Pancreas (tissue), 10 donors: Measurements from ENCODE around the gene CCDC175. TPM values are rescaled to one million over a fixed set of nuclear protein-coding genes. Genes with fewer than 3 reads are reported as not detected.

Experiments
- ATAC-seq, 4 donors: fragments of 200-7000 bp; cut with Tn5 transposase; one replicate each; pipeline versions ENCODE4 v1.8.0 to v1.9.1; 2020; ENCODE audit warnings: mild to moderate bottlenecking in 4 of 4, moderate library complexity in 4 of 4
- DNase-seq, 6 donors: peaks; one replicate each; pipeline ENCODE4 v3.0.0-alpha.2; 2020
- FAIRE-seq: peaks from 2 replicates; lab custom pipeline; 2012; peaks lifted over from hg19 to GRCh38; lab: Jason Lieb, UNC
- H3K27ac ChIP-seq, 4 donors: fragments of 200-600 bp; sonication (generic); 1 replicate in 3 of 4; 2 replicates in 1 of 4; pipeline versions ENCODE4 v1.5.0 to v1.8.0; 2020
- H3K27me3 ChIP-seq, 4 donors: fragments of 200-600 bp; one replicate each; pipeline ENCODE4 v1.8.0; 2021
- H3K36me3 ChIP-seq, 3 donors: fragments of 200-600 bp; sonication (generic) in 1 of 3; one replicate each; pipeline versions ENCODE4 v1.5.0 to v1.8.0; 2020 to 2021
- H3K4me1 ChIP-seq, 3 donors: fragments of 200-600 bp; one replicate each; pipeline ENCODE4 v1.8.0; 2021
- H3K4me3 ChIP-seq, 4 donors: fragments of 200-600 bp; sonication (generic) in 2 of 4; one replicate each; pipeline versions ENCODE4 v1.5.0 to v1.8.0; 2020 to 2021
- H3K9me3 ChIP-seq, 4 donors: fragments of 200-600 bp; one replicate each; pipeline ENCODE4 v1.8.0; 2021
- CTCF ChIP-seq, 4 donors: fragments of 200-600 bp; sonication (generic) in 3 of 4; IDR thresholded peaks; one replicate each; pipeline versions ENCODE4 v1.5.0 to v1.8.0; 2021; ENCODE audit warnings: antibody characterized with exemption in 4 of 4
- WGBS, 2 donors: extraction: QIAGEN DNeasy Blood & Tissue Kit; methylation state at CpG; one replicate each; pipeline ENCODE4 v1.1.7; 2013; 5-methylcytosine and 5-hydroxymethylcytosine counted together
- intact Hi-C, 3 donors: fragments of 100-400 bp; cut with DNase I; formaldehyde crosslinking; loops; one replicate each; pipeline versions ENCODE4 v1.11.1 to v1.14.2; 2022
- polyA plus RNA-seq, 2 donors: library from polyadenylated mRNA; stranded (reverse); fragments of 200-250 nt; gene quantifications; one replicate each; pipeline ENCODE4 v1.2.3, GENCODE V29; 2013
- total RNA-seq, 6 donors: library from RNA; stranded (reverse); fragmentation: NEBNext Ultra II Directional in 4 of 6; extraction: Animal tissue kit (Norgen Biotek cat#: 25700) in 4 of 6; gene quantifications; one replicate each; pipeline versions ENCODE4 v1.2.1 to v1.2.4, GENCODE V29; 2021 to 2023
- donor health status: healthy with polysubstance abuse.
- donor health status: DM: no; HTN: no; CAD: no; lungs with moderate emphysema.
- donor health status: DM: no; HTN: no; CAD: no.
- donor health status: control.
- donor health status: control.
- donor health status: Bipolar disorder and iron deficiency.
- donor health status: DM: yes; HTN: yes; CAD: no.
- donor health status: DM: no; HTN: no; CAD: no.
- donor health status: DM: no; HTN: no; CAD: no.
- donor health status: DM: yes; HTN: yes; CAD: no.

Gene CCDC175
- total and polyA plus RNA-seq, 8 donors, result not detected

GRCh38 chr14:59507752-59508103, 68.9 kb downstream of the CCDC175 start:
- intact Hi-C loops, result no loop called here
- H3K36me3 ChIP-seq, result no peaks in the 10 kb centered on the region
- H3K27ac ChIP-seq, result no peak overlapping the region
- H3K4me3 ChIP-seq, result no peak overlapping the region
- FAIRE-seq (no peak), ATAC-seq (no peak), DNase-seq (no peak)
- no peak for TF ChIP-seq CTCF (IDR thresholded peaks at IDR 0.05)
- no peaks in the 10 kb centered on the region for H3K9me3 ChIP-seq
- 90 to 96% methylated on average over 3 of the region's 3 CpGs for whole genome bisulfite sequencing, 2 donors
- no peaks in the 10 kb centered on the region for H3K4me1 ChIP-seq
- H3K27me3 ChIP-seq, result no peaks in the 10 kb centered on the region

GRCh38 chr14:59507063-59507751, 69.4 kb downstream of the CCDC175 start:
- intact Hi-C loops, result no loop called here
- Histone ChIP-seq H3K27me3 (no peaks in the 10 kb centered on the region), H3K27ac (no peak overlapping the region), H3K36me3 (no peaks in the 10 kb centered on the region), H3K9me3 (no peaks in the 10 kb centered on the region), H3K4me1 (no peaks in the 10 kb centered on the region), H3K4me3 (no peak overlapping the region)
- peak; percentile 76 to 94 (median 90) for ATAC-seq
- peak; percentile 33 to 62 (median 58) for TF ChIP-seq CTCF (IDR thresholded peaks at IDR 0.05)
- FAIRE-seq, result no peak
- peak in 5 of 6 donors; percentile 16 to 62 (median 28) for DNase-seq

- DNase-seq (no peak), FAIRE-seq (no peak), ATAC-seq (no peak)
- Histone ChIP-seq H3K27me3 (no peaks in the 10 kb centered on the region), H3K4me1 (no peaks in the 10 kb centered on the region), H3K9me3 (no peaks in the 10 kb centered on the region), H3K27ac (no peak overlapping the region), H3K4me3 (no peak overlapping the region), H3K36me3 (no peaks in the 10 kb centered on the region)
- 79 to 94% methylated on average over 4 of the region's 4 CpGs for WGBS, 2 donors
- intact Hi-C loops, result no loop called here
- TF ChIP-seq CTCF (IDR thresholded peaks at IDR 0.05), result no peak
Measured at GRCh38 chr14:59503256-59503655, 73.4 kb downstream of the CCDC175 start.

- H3K36me3 ChIP-seq, result no peaks in the 10 kb centered on the region
- DNase-seq (no peak), ATAC-seq (no peak), FAIRE-seq (peak; percentile 63)
- H3K4me1 ChIP-seq, result no peaks in the 10 kb centered on the region
- H3K27ac ChIP-seq, result no peak overlapping the region
- TF ChIP-seq CTCF (IDR thresholded peaks at IDR 0.05), result no peak
- intact Hi-C loops, result no loop called here
- H3K9me3 ChIP-seq, result no peaks in the 10 kb centered on the region
- no peaks in the 10 kb centered on the region for H3K27me3 ChIP-seq
- no peak overlapping the region for H3K4me3 ChIP-seq
- 87 to 90% methylated on average over 3 of the region's 3 CpGs for WGBS, 2 donors
Measured at GRCh38 chr14:59500732-59501131, 75.9 kb downstream of the CCDC175 start.

GRCh38 chr14:59492384-59492783, 84.2 kb downstream of the CCDC175 start:
- H3K4me1 ChIP-seq, result no peaks in the 10 kb centered on the region
- ATAC-seq (no peak), DNase-seq (no peak), FAIRE-seq (no peak)
- WGBS, 2 donors, result 38 to 43% methylated on average over 1 of the region's 1 CpG
- H3K36me3 ChIP-seq, result peaks cover 0 to 10% (median 0%) of the 10 kb centered on the region in 3 donors
- no peak overlapping the region for H3K4me3 ChIP-seq
- TF ChIP-seq CTCF (IDR thresholded peaks at IDR 0.05), result no peak
- H3K27ac ChIP-seq, result no peak overlapping the region
- intact Hi-C loops, result no loop called here
- H3K27me3 ChIP-seq, result no peaks in the 10 kb centered on the region
- no peaks in the 10 kb centered on the region for H3K9me3 ChIP-seq
